ENCODE measurements around the gene IRF7. TPM values are rescaled to one million over a fixed set of nuclear protein-coding genes. Genes with fewer than 3 reads are reported as not detected.

Gene IRF7
- total RNA-seq, 1 donor from 2014 or later: 12.6 TPM

DNA sequence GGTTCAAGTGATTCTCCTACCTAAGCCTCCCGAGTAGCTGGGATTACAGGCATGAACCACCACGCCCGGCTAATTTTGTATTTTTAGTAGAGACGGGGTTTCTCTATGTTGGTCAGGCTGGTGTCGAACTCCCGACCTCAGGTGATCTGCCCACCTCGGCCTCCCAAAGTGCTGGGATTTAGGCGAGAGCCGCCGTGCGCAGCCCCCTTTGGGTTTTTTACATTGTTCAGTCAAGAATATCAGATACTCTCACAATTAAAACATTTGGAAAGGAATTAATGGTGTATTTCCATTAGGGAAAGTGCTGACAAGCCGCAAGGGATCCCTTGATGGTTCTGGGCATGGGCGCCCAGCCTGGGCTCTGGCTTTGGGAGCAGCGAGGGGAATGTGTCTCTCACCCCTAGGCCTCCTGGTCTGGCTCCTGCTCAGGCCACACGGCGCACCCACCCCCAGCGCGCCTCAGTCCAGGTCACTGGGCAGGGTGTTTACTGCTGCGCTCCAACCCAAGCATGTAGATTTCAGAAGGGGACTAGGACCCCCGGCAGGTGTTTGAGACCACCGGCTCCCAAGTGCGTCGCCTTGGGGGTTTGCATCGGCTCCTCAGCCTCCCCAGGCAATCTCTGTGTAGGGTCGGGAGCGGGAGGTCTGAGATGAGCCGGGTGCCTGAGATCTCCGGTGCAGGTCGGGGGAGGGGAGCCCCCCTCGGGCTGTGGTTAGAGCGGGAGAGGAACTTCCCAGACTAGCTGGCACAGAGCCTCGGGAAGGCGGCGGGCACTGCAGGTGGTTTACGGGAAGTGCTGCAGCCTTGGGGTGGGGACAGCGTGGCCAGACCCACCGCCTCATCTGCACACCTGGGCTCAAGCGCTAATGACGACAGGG, 809 bp upstream of the IRF7 start:
- H3K4me1 Mint-ChIP-seq (ENCODE audit: low read depth): peaks cover 2% of the 10 kb centered on the region
- H3K4me3 Mint-ChIP-seq (ENCODE audit: low read depth): peak overlapping the region; percentile 24
- no peak for DNase-seq (ENCODE audit: low spot score, unreplicated experiment)
- no peak overlapping the region for H3K27ac Mint-ChIP-seq
- TF ChIP-seq, protein P1, sequence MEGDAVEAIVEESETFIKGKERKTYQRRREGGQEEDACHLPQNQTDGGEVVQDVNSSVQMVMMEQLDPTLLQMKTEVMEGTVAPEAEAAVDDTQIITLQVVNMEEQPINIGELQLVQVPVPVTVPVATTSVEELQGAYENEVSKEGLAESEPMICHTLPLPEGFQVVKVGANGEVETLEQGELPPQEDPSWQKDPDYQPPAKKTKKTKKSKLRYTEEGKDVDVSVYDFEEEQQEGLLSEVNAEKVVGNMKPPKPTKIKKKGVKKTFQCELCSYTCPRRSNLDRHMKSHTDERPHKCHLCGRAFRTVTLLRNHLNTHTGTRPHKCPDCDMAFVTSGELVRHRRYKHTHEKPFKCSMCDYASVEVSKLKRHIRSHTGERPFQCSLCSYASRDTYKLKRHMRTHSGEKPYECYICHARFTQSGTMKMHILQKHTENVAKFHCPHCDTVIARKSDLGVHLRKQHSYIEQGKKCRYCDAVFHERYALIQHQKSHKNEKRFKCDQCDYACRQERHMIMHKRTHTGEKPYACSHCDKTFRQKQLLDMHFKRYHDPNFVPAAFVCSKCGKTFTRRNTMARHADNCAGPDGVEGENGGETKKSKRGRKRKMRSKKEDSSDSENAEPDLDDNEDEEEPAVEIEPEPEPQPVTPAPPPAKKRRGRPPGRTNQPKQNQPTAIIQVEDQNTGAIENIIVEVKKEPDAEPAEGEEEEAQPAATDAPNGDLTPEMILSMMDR (IDR thresholded peaks at IDR 0.05; ENCODE audit: unreplicated experiment): no peak
- peaks cover 2% of the 10 kb centered on the region for H3K36me3 Mint-ChIP-seq (ENCODE audit: insufficient read depth)
- no peaks in the 10 kb centered on the region for H3K27me3 Mint-ChIP-seq
- H3K9me3 Mint-ChIP-seq (ENCODE audit: low read depth): no peaks in the 10 kb centered on the region

DNA sequence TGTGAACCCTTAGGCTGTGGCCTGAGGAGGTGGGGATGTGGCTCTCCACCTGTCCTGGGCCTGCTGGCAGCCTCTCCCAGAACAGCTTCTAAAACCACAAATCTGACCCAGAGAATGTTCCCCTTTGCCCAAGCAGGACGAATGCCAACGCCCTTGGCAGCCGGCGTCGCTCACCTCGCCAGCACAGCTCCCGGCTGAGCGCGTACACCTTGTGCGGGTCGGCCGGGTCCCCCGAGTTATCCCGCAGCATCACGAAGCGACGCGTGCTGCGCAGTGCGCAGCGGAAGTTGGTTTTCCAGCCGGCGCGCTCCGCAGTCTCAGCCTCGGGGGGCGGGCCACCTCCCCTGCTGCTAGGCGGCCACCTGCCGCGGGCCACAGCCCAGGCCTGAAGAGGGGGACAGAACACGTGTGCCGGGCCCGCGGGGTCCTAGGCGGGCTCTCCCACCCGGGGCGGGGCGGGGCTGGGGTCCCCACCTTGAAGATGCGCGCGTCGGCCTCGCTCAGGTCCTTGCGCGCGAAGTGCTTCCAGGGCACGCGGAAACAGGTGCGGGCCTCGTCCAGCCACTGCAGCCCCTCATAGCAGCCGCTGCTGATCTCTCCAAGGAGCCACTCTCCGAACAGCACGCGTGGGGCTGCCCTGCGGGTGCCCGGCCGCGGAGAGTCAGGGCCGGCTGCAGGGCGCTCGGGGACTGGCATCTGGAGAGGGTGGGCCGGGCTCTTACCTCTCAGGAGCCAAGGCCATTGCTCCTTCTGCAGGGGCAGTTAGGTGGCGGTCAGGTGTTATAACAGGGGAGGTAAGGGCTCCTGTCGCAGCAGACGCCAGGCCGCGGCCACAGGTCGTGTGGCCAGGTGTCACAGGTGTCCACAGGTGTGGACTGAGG, 887 bp downstream of the IRF7 start:
- Mint-ChIP-seq H3K27ac (peak overlapping the region; percentile 97), H3K27me3 (no peaks in the 10 kb centered on the region), H3K4me1 (ENCODE audit: low read depth) (peaks cover 2% of the 10 kb centered on the region), H3K36me3 (ENCODE audit: insufficient read depth) (peaks cover 5% of the 10 kb centered on the region), H3K4me3 (ENCODE audit: low read depth) (peak overlapping the region; percentile 77), H3K9me3 (ENCODE audit: low read depth) (no peaks in the 10 kb centered on the region)
- TF ChIP-seq, protein P1 (IDR thresholded peaks at IDR 0.05; ENCODE audit: unreplicated experiment): no peak
- no peak for DNase-seq (ENCODE audit: low spot score, unreplicated experiment)

DNA sequence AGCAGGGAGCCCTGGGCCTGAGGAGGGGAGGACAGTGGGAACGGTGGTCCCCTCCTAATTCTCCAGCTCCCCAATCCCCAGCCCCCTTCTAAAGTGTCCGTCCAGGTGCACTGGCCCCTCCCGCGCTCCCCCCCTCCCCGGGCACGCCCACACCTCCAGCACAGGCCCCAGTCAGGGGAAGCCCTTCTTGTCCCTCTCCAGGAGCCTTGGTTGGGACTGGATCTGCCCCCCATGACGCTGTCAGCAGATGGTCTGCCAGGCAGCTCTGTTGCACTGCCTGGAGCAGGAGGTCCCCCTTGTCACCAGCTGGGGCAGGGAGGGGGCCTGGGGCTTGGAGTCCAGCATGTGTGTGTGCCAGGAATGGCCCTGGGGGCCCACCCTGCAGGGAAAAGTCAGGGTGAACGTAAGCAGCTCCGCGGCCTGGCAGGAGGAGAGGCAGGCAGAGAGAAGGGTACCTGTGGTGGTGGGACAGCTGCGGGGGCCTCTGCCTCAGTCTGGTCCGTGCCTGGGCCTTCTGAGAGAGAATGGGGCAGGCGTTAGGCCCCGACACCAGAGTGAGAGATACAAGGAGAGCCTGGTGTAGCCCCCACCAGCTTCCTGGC, 1.6 kb downstream of the IRF7 start:
- H3K27me3 Mint-ChIP-seq: no peaks in the 10 kb centered on the region
- TF ChIP-seq, protein P1 (IDR thresholded peaks at IDR 0.05; ENCODE audit: unreplicated experiment): no peak
- H3K27ac Mint-ChIP-seq: no peak overlapping the region
- peak overlapping the region; percentile 38 for H3K4me3 Mint-ChIP-seq (ENCODE audit: low read depth)
- peaks cover 5% of the 10 kb centered on the region for H3K36me3 Mint-ChIP-seq (ENCODE audit: insufficient read depth)
- H3K9me3 Mint-ChIP-seq (ENCODE audit: low read depth): no peaks in the 10 kb centered on the region
- DNase-seq (ENCODE audit: low spot score, unreplicated experiment): no peak
- H3K4me1 Mint-ChIP-seq (ENCODE audit: low read depth): peaks cover 2% of the 10 kb centered on the region

DNA sequence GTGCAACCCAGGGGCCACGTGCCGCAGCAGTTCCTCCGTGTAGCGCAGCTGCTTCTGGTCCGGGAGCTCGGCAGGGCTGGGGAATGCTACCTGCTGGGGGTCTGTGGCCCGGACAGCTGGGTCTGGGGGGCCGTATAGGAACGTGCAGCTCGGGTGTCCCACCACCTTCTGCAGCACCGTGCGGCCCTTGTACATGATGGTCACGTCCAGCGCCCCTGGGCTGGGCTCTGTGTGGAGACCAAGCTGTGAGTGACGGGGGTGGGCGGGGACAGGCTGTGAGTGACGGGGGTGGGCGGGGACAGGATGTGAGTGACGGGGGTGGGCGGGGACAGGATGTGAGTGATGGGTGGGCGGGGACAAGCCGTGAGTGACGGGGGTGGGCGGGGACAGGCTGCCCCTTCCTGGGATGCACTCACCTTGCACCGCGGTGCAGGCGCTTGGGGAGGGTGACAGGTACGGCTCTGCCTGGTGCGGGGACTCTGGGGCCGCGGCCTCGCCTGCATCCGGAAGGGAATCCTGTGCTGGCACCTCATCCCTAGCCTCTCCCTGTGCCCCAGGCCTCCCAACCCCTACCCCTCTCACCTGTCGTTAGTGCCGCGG, 2.3 kb downstream of the IRF7 start:
- TF ChIP-seq, protein P1 (IDR thresholded peaks at IDR 0.05; ENCODE audit: unreplicated experiment): no peak
- Mint-ChIP-seq H3K27ac (no peak overlapping the region), H3K36me3 (ENCODE audit: insufficient read depth) (peaks cover 5% of the 10 kb centered on the region), H3K4me1 (ENCODE audit: low read depth) (peaks cover 2% of the 10 kb centered on the region), H3K9me3 (ENCODE audit: low read depth) (no peaks in the 10 kb centered on the region), H3K27me3 (no peaks in the 10 kb centered on the region), H3K4me3 (ENCODE audit: low read depth) (no peak overlapping the region)
- no peak for DNase-seq (ENCODE audit: low spot score, unreplicated experiment)

DNA sequence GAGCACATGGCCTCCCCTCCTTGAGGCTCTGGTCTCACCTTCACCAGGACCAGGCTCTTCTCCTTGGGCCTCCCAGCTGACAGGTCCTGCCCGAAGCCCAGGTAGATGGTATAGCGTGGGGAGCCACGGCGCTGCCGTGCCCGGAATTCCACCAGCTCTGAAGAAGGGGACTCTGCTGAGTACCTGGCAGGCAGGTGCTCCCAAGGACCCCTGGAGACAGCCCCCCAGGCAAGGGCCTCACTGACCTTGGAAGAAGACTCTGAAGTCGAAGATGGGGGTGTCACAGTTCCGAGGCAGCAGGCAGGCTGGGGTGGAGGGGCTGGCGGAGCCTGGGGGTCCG, 2.8 kb downstream of the IRF7 start:
- H3K27ac Mint-ChIP-seq: no peak overlapping the region
- H3K27me3 Mint-ChIP-seq: no peaks in the 10 kb centered on the region
- TF ChIP-seq, protein P1 (IDR thresholded peaks at IDR 0.05; ENCODE audit: unreplicated experiment): no peak
- H3K4me3 Mint-ChIP-seq (ENCODE audit: low read depth): no peak overlapping the region
- no peak for DNase-seq (ENCODE audit: low spot score, unreplicated experiment)
- H3K9me3 Mint-ChIP-seq (ENCODE audit: low read depth): no peaks in the 10 kb centered on the region
- peaks cover 2% of the 10 kb centered on the region for H3K4me1 Mint-ChIP-seq (ENCODE audit: low read depth)
- peaks cover 8% of the 10 kb centered on the region for H3K36me3 Mint-ChIP-seq (ENCODE audit: insufficient read depth)

Measured in progenitor cell of endocrine pancreas (in vitro differentiated cells).